H1 (cell line): ENCODE results near the gene DHX58. TPM values are rescaled to one million over a fixed set of nuclear protein-coding genes. Genes with fewer than 3 reads are reported as not detected.

Experiments
- CTCF ChIA-PET: fragments of 300-600 bp; sonication (Branson Sonifier 250); formaldehyde crosslinking; loops from one replicate; lab custom pipeline; 2021; ENCODE audit not compliant: partially characterized antibody; lab: Charles Lee
- POLR2A ChIA-PET: fragments of 300-600 bp; sonication (Branson Sonifier 250); formaldehyde crosslinking; loops from one replicate; lab custom pipeline; 2021; ENCODE audit warnings: inconsistent platforms; ENCODE audit not compliant: partially characterized antibody; lab: Charles Lee
- DNase-seq, 2 experiments: peaks; one replicate each; pipeline versions ENCODE4 v3.0.0 to v3.0.0-alpha.2; 2010 to 2022; ENCODE audit warnings: low spot score in 2 of 2, low read depth in 1 of 2, mixed read lengths in 1 of 2
- FAIRE-seq: peaks from 2 replicates; lab custom pipeline; 2011; peaks lifted over from hg19 to GRCh38; lab: Jason Lieb, UNC
- H2AFZ ChIP-seq: 2 replicates; pipeline ENCODE4 v1.8.1; 2012; ENCODE audit warnings: low read length, inconsistent platforms
- H2AK5ac ChIP-seq: 2 replicates; pipeline ENCODE4 v1.6.1; 2013; ENCODE audit warnings: low read depth, low read length
- H2BK120ac ChIP-seq: replicated peaks from 2 replicates; pipeline ENCODE3; 2013; ENCODE audit warnings: low read depth, low read length, inconsistent platforms
- H2BK12ac ChIP-seq: 2 replicates; pipeline ENCODE4 v1.6.1; 2013; ENCODE audit warnings: low read depth, low read length
- H2BK15ac ChIP-seq: 2 replicates; pipeline ENCODE4 v1.6.1; 2013; ENCODE audit warnings: low read length
- H2BK20ac ChIP-seq: 2 replicates; pipeline ENCODE4 v1.6.1; 2013; ENCODE audit warnings: low read length
- H2BK5ac ChIP-seq: 2 replicates; pipeline ENCODE4 v1.6.1; 2013; ENCODE audit warnings: low read depth, low read length
- H3K14ac ChIP-seq: 2 replicates; pipeline ENCODE4 v1.6.1; 2013; ENCODE audit warnings: inconsistent platforms; ENCODE audit not compliant: insufficient read length
- H3K18ac ChIP-seq: 2 replicates; pipeline ENCODE4 v1.6.1; 2013; ENCODE audit warnings: low read length; ENCODE audit errors: extremely low read depth
- H3K23ac ChIP-seq: 2 replicates; pipeline ENCODE4 v1.6.1; 2013; ENCODE audit warnings: inconsistent platforms; ENCODE audit not compliant: insufficient read length
- H3K23me2 ChIP-seq: 2 replicates; pipeline ENCODE4 v1.6.1; 2013; ENCODE audit warnings: low read depth, low read length
- H3K27ac ChIP-seq: 2 replicates; pipeline ENCODE4 v1.6.1; 2011; ENCODE audit warnings: low read depth, low read length, inconsistent platforms
- H3K27me3 ChIP-seq, 4 experiments: replicated peaks in 1 of 4; 1 replicate in 1 of 4; 2 replicates in 3 of 4; pipeline versions ENCODE4 v1.6.1 to v1.8.1; 2011 to 2013; ENCODE audit warnings: low read length in 3 of 4, mild to moderate bottlenecking in 3 of 4, inconsistent platforms in 2 of 4, mixed read lengths in 2 of 4, moderate library complexity in 1 of 4; ENCODE audit not compliant: control insufficient read depth in 3 of 4, insufficient read depth in 3 of 4; ENCODE audit errors: extremely low read depth in 1 of 4
- H3K36me3 ChIP-seq, 4 experiments: 2 replicates each; pipeline versions ENCODE4 v1.6.1 to v1.8.1; 2011 to 2013; ENCODE audit warnings: mild to moderate bottlenecking in 4 of 4, low read length in 3 of 4, moderate library complexity in 2 of 4, control low read depth in 1 of 4, inconsistent platforms in 1 of 4; ENCODE audit not compliant: insufficient read depth in 4 of 4, control insufficient read depth in 2 of 4
- H3K4ac ChIP-seq: replicated peaks from 2 replicates; pipeline ENCODE3; 2013; ENCODE audit warnings: low read length, low read depth, mixed read lengths, inconsistent platforms; ENCODE audit not compliant: insufficient read length
- H3K4me1 ChIP-seq, 4 experiments: replicated peaks in 1 of 4; 1 replicate in 1 of 4; 2 replicates in 3 of 4; pipeline versions ENCODE4 v1.6.1 to v1.8.1; 2011 to 2013; ENCODE audit warnings: low read length in 3 of 4, inconsistent platforms in 2 of 4, mixed read lengths in 1 of 4; ENCODE audit not compliant: insufficient read depth in 4 of 4, control insufficient read depth in 3 of 4
- H3K4me2 ChIP-seq, 2 experiments: 2 replicates each; pipeline versions ENCODE4 v1.6.1 to v1.8.1; 2011 to 2013; ENCODE audit warnings: low read depth in 2 of 2, low read length in 2 of 2, control low read depth in 1 of 2, inconsistent platforms in 1 of 2, mild to moderate bottlenecking in 1 of 2; ENCODE audit not compliant: insufficient read depth in 1 of 2
- H3K4me3 ChIP-seq, 4 experiments: fragments of 200-600, 300-600 bp in 1 of 4; sonication (generic), shearing (Covaris generic), sonication (Bioruptor Twin) in 1 of 4; 2 replicates each; pipeline versions ENCODE4 v1.5.1 to v1.8.1; 2011 to 2016; ENCODE audit warnings: low read length in 4 of 4, low read depth in 3 of 4, control low read depth in 2 of 4, inconsistent platforms in 2 of 4, mild to moderate bottlenecking in 2 of 4, mixed read lengths in 1 of 4, moderate library complexity in 1 of 4; ENCODE audit not compliant: insufficient read depth in 2 of 4; ENCODE audit errors: extremely low read depth in 1 of 4
- H3K56ac ChIP-seq: replicated peaks from 2 replicates; pipeline ENCODE3; 2013; ENCODE audit warnings: low read depth, mild to moderate bottlenecking, mixed read lengths, low read length, inconsistent platforms; ENCODE audit not compliant: insufficient read length
- H3K79me1 ChIP-seq: 2 replicates; pipeline ENCODE4 v1.6.1; 2013; ENCODE audit warnings: low read depth, low read length, control low read depth
- H3K79me2 ChIP-seq, 2 experiments: 2 replicates each; pipeline versions ENCODE4 v1.6.1 to v1.8.1; 2012 to 2013; ENCODE audit warnings: low read length in 2 of 2, mild to moderate bottlenecking in 2 of 2, inconsistent platforms in 1 of 2; ENCODE audit not compliant: insufficient read depth in 2 of 2, control insufficient read depth in 1 of 2
- H3K9ac ChIP-seq, 4 experiments: replicated peaks in 1 of 4; 1 replicate in 1 of 4; 2 replicates in 3 of 4; pipeline versions ENCODE4 v1.6.1 to v1.8.1; 2011 to 2013; ENCODE audit warnings: low read depth in 3 of 4, low read length in 3 of 4, control low read depth in 2 of 4, mild to moderate bottlenecking in 2 of 4, moderate library complexity in 2 of 4, inconsistent platforms in 1 of 4; ENCODE audit errors: extremely low read depth in 1 of 4
- H3K9me3 ChIP-seq, 2 experiments: 2 replicates each; pipeline versions ENCODE4 v1.6.1 to v1.8.1; 2012 to 2013; ENCODE audit warnings: mild to moderate bottlenecking in 2 of 2, moderate library complexity in 2 of 2, control low read depth in 1 of 2, inconsistent platforms in 1 of 2, low read depth in 1 of 2, low read length in 1 of 2, mixed read lengths in 1 of 2; ENCODE audit not compliant: insufficient read depth in 2 of 2
- H4K20me1 ChIP-seq, 2 experiments: replicated peaks in 1 of 2; 2 replicates each; pipeline versions ENCODE3 to v1.8.1; 2011 to 2013; ENCODE audit warnings: inconsistent platforms in 2 of 2, low read length in 2 of 2, mild to moderate bottlenecking in 1 of 2; ENCODE audit not compliant: insufficient read depth in 2 of 2, control insufficient read depth in 1 of 2
- H4K5ac ChIP-seq: 2 replicates; pipeline ENCODE4 v1.6.1; 2013; ENCODE audit warnings: low read length, low read depth, mixed read lengths, inconsistent platforms; ENCODE audit not compliant: insufficient read length
- H4K8ac ChIP-seq: 2 replicates; pipeline ENCODE4 v1.8.0; 2013; ENCODE audit warnings: mild to moderate bottlenecking, moderate library complexity, low read length, inconsistent platforms; ENCODE audit not compliant: insufficient read depth; ENCODE audit errors: extremely low read depth
- H4K91ac ChIP-seq: replicated peaks from 2 replicates; pipeline ENCODE3; 2013; ENCODE audit warnings: low read length, mixed read lengths, inconsistent platforms; ENCODE audit not compliant: insufficient read length
- CTBP2 ChIP-seq: IDR thresholded peaks from 2 replicates; pipeline ENCODE4 v1.7.0; 2011; ENCODE audit warnings: borderline replicate concordance, mild to moderate bottlenecking, moderate library complexity, mixed read lengths, low read length; ENCODE audit not compliant: insufficient read depth, insufficient read length
- EP300 ChIP-seq, 2 experiments: IDR thresholded peaks; 1 replicate in 1 of 2; 2 replicates in 1 of 2; pipeline ENCODE4 v1.6.1; 2011 to 2012; ENCODE audit warnings: low read depth in 2 of 2, low read length in 2 of 2, mild to moderate bottlenecking in 2 of 2, borderline replicate concordance in 1 of 2, inconsistent platforms in 1 of 2, moderate library complexity in 1 of 2
- JUN ChIP-seq: IDR thresholded peaks from 2 replicates; pipeline ENCODE4 v1.6.1; 2011; ENCODE audit warnings: low read depth, mild to moderate bottlenecking, improper control_type of control experiment, low read length
- PHF8 ChIP-seq: fragments of 200-600 bp; sonication (generic); conservative IDR thresholded peaks from 2 replicates; pipeline ENCODE4 v1.7.1; 2012; ENCODE audit warnings: low read depth, mild to moderate bottlenecking, inconsistent platforms, low read length, moderate library complexity
- SIN3A ChIP-seq, 2 experiments: IDR thresholded peaks in 1 of 2; conservative IDR thresholded peaks in 1 of 2; 2 replicates each; pipeline ENCODE4 v1.6.1; 2011 to 2012; ENCODE audit warnings: low read length in 2 of 2, improper control_type of control experiment in 1 of 2, low read depth in 1 of 2, mild to moderate bottlenecking in 1 of 2
- SIX5 ChIP-seq: IDR thresholded peaks from 2 replicates; pipeline ENCODE4 v1.6.1; 2011; ENCODE audit warnings: mild to moderate bottlenecking, low read depth, low read length
- SP4 ChIP-seq: IDR thresholded peaks from 2 replicates; pipeline ENCODE4 v1.6.1; 2012; ENCODE audit warnings: low read length, inconsistent platforms
- TBP ChIP-seq: IDR thresholded peaks from 2 replicates; pipeline ENCODE4 v1.6.1; 2011; ENCODE audit warnings: low read depth, low read length, improper control_type of control experiment
- TCF12 ChIP-seq: IDR thresholded peaks from 2 replicates; pipeline ENCODE4 v1.6.1; 2011; ENCODE audit warnings: low read depth, mild to moderate bottlenecking, low read length
- ZNF274 ChIP-seq: IDR thresholded peaks from 2 replicates; pipeline ENCODE4 v1.7.0; 2012; ENCODE audit warnings: low read length, borderline replicate concordance; ENCODE audit errors: extremely low read depth
- WGBS, 2 experiments: shearing (Covaris generic) in 1 of 2; methylation state at CpG; one replicate each; pipeline versions ENCODE4 v1.1.6 to v1.1.7; 2013 to 2015; ENCODE audit warnings: low lambda C conversion rate in 2 of 2, mixed read lengths in 2 of 2, inconsistent platforms in 1 of 2, low coverage in 1 of 2, missing lambda C conversion rate in 1 of 2; ENCODE audit not compliant: insufficient replicate concordance in 2 of 2, insufficient coverage in 1 of 2, insufficient read length in 1 of 2; ENCODE audit errors: extremely low coverage in 1 of 2, missing lambda C conversion rate in 1 of 2; 5-methylcytosine and 5-hydroxymethylcytosine counted together
- polyA plus RNA-seq, 7 experiments: library from polyadenylated mRNA; depleted of rRNA in 3 of 7; stranded (reverse) in 5 of 7; unstranded in 2 of 7; fragments of >200 nt in 5 of 7; fragments of 200-250 nt in 2 of 7; gene quantifications; 1 replicate in 5 of 7; 2 replicates in 1 of 7; 4 replicates in 1 of 7; pipeline versions ENCODE4 v1.2.1 to v1.2.3, GENCODE V29; 2011 to 2013; ENCODE audit warnings: missing spikeins in 2 of 7, mixed read lengths in 2 of 7
- total RNA-seq: library from RNA; stranded (reverse); fragmentation: NEBNext Ultra II Directional; extraction: Animal tissue kit (Norgen Biotek cat#: 25700); gene quantifications from 2 replicates; pipeline ENCODE4 v1.2.1, GENCODE V29; 2021

The DHX58 gene
- total and polyA plus RNA-seq, 2 of the 8 experiments (the other 6 are each of a cell fraction or from before 2014, with no cell fraction given): 5.6 to 9.9 TPM

- Histone ChIP-seq H4K5ac (no peak overlapping the region), H3K4me1 (peaks cover 0 to 3% (median 1%) of the 10 kb centered on the region in 4 experiments; a peak in 1 of 7 replicates), H2BK15ac (no peak overlapping the region), H4K20me1 (peaks cover 11 to 13% of the 10 kb centered on the region in 2 experiments), H3K23me2 (peaks cover 3% of the 10 kb centered on the region; the same call in 1 of the 2 replicates), H3K27me3 (no peaks in the 10 kb centered on the region), H3K23ac (no peak overlapping the region), H4K8ac (no peak overlapping the region), H3K79me1 (peaks cover 12% of the 10 kb centered on the region), H3K9me3 (no peaks in the 10 kb centered on the region), H2BK120ac (no peak overlapping the region), H3K14ac (no peak overlapping the region), H2BK5ac (no peak overlapping the region), H2AK5ac (no peak overlapping the region), H3K36me3 (peaks cover 6 to 47% (median 25%) of the 10 kb centered on the region in 4 experiments), H3K4ac (no peak overlapping the region), H2AFZ (no peak overlapping the region), H3K4me2 (no peak overlapping the region), H3K4me3 (no peak overlapping the region), H3K9ac (no peak overlapping the region), H3K56ac (no peak overlapping the region), H4K91ac (no peak overlapping the region), H2BK20ac (no peak overlapping the region), H2BK12ac (no peak overlapping the region), H3K18ac (no peak overlapping the region), H3K79me2 (peaks cover 0 to 19% of the 10 kb centered on the region in 2 experiments; a peak in 2 of 4 replicates), H3K27ac (no peak overlapping the region)
- 84% methylated on average over 8 of the region's 8 CpGs; no CpG with 5 or more reads in 1 of the 2 experiments for WGBS, 2 experiments
- POLR2A ChIA-PET: interaction anchor here (1.8 kb wide), 1 partner anchor 16 kb away, joined by 5 read pairs; no protein-coding TSS in a partner anchor
- no peak for DNase-seq
- CTCF ChIA-PET: interaction anchor here (0.8 to 11.7 kb wide), 18 partner anchors 9 to 109 kb away, joined by 3 to 97 read pairs (median 5); partner anchors contain the start of genes GHDC, HSPB9, KAT2A and NKIRAS2
- no peak for FAIRE-seq
- TF ChIP-seq CTBP2: no peak
- no peak for TF ChIP-seq ZNF274
- no peak for TF ChIP-seq PHF8
- TF ChIP-seq TCF12: no peak
- TF ChIP-seq TBP: no peak
- no peak for TF ChIP-seq SIN3A (conservative IDR thresholded peaks at IDR 0.05 in 1 of 2, IDR thresholded peaks at IDR 0.05 in 1 of 2; ENCODE audit: low read depth in 1 of 2, low read length in 2 of 2)
- TF ChIP-seq JUN: no peak
- TF ChIP-seq SP4: no peak
- no peak for TF ChIP-seq EP300 (IDR thresholded peaks at IDR 0.05; ENCODE audit: borderline replicate concordance in 1 of 2, low read depth in 2 of 2, low read length in 2 of 2)
- no peak for TF ChIP-seq SIX5
These were observed 16.8 kb upstream of the DHX58 start for GRCh38 chr17:42129109-42129837.
